Upper lobe of right lung (tissue), 1 donor: Measurements from ENCODE around the gene GRAMD1A. TPM values are rescaled to one million over a fixed set of nuclear protein-coding genes. Genes with fewer than 3 reads are reported as not detected.
"Not testable (repeated sequence)": the region's sequence is repeated elsewhere in the genome, so short reads cannot be mapped to it uniquely, and the experiment has no call there.

Experiments
- ATAC-seq: fragments of 200-7000 bp; cut with Tn5 transposase; one replicate; pipeline ENCODE4 v1.9.1; 2020; ENCODE audit warnings: mild to moderate bottlenecking, moderate library complexity
- DNase-seq: peaks from one replicate; pipeline ENCODE4 v3.0.0-alpha.2; 2020
- H3K27ac ChIP-seq: fragments of 200-600 bp; one replicate; pipeline ENCODE4 v1.8.0; 2022
- H3K27me3 ChIP-seq: fragments of 200-600 bp; one replicate; pipeline ENCODE4 v1.8.0; 2022; ENCODE audit warnings: mild to moderate bottlenecking
- H3K36me3 ChIP-seq: fragments of 200-600 bp; one replicate; pipeline ENCODE4 v1.8.0; 2022
- H3K4me1 ChIP-seq: fragments of 200-600 bp; one replicate; pipeline ENCODE4 v1.8.0; 2022
- H3K4me3 ChIP-seq: fragments of 200-600 bp; one replicate; pipeline ENCODE4 v1.8.0; 2022; ENCODE audit warnings: mild to moderate bottlenecking
- H3K9me3 ChIP-seq: fragments of 200-600 bp; one replicate; pipeline ENCODE4 v1.8.0; 2022
- CTCF ChIP-seq: fragments of 200-600 bp; IDR thresholded peaks from one replicate; pipeline ENCODE4 v1.8.0; 2022; ENCODE audit warnings: antibody characterized with exemption
- intact Hi-C: fragments of 100-400 bp; cut with DNase I; formaldehyde crosslinking; loops from one replicate; pipeline ENCODE4 v1.11.0; 2022
- total RNA-seq: library from RNA; stranded (reverse); fragmentation: NEBNext Ultra II Directional; extraction: Animal tissue kit (Norgen Biotek cat#: 25700); gene quantifications from one replicate; pipeline ENCODE4 v1.2.1, GENCODE V29; 2021
- donor health status: DM: no; HTN: yes; CAD: no; lungs with severe emphysema.

GRAMD1A gene
- total RNA-seq, 1 donor from 2014 or later, result 107 TPM

GRCh38 chr19:35046461-35046860 lies 46.3 kb downstream of the GRAMD1A start:
- DNase-seq, result no peak
- TF ChIP-seq CTCF, result no peak
- Histone ChIP-seq H3K36me3 (no peaks in the 10 kb centered on the region), H3K4me1 (peaks cover 19% of the 10 kb centered on the region), H3K4me3 (no peak overlapping the region), H3K27ac (no peak overlapping the region), H3K27me3 (no peaks in the 10 kb centered on the region), H3K9me3 (no peaks in the 10 kb centered on the region)
- ATAC-seq, result no peak
- intact Hi-C loops, result no loop called here

GRCh38 chr19:35048911-35049411 lies 48.8 kb downstream of the GRAMD1A start:
- intact Hi-C loops, result no loop called here
- Histone ChIP-seq H3K4me3 (no peak overlapping the region), H3K36me3 (no peaks in the 10 kb centered on the region), H3K4me1 (peaks cover 3% of the 10 kb centered on the region), H3K27ac (no peak overlapping the region), H3K9me3 (no peaks in the 10 kb centered on the region), H3K27me3 (no peaks in the 10 kb centered on the region)
- ATAC-seq, result peak; percentile 48
- no peak for DNase-seq
- TF ChIP-seq CTCF, result no peak

GRCh38 chr19:35049456-35049855 lies 49.3 kb downstream of the GRAMD1A start:
- H3K36me3 ChIP-seq, result no peaks in the 10 kb centered on the region
- no peak overlapping the region for H3K27ac ChIP-seq
- no peaks in the 10 kb centered on the region for H3K4me1 ChIP-seq
- no peak for DNase-seq
- no peaks in the 10 kb centered on the region for H3K27me3 ChIP-seq
- no peaks in the 10 kb centered on the region for H3K9me3 ChIP-seq
- no peak for TF ChIP-seq CTCF
- intact Hi-C loops, result no loop called here
- H3K4me3 ChIP-seq, result no peak overlapping the region
- no peak for ATAC-seq

GRCh38 chr19:35050662-35051061 lies 50.5 kb downstream of the GRAMD1A start:
- H3K9me3 ChIP-seq, H3K27ac ChIP-seq, intact Hi-C loops, DNase-seq, H3K4me3 ChIP-seq, H3K36me3 ChIP-seq, ATAC-seq, H3K4me1 ChIP-seq, H3K27me3 ChIP-seq: not testable (repeated sequence)

- not testable (repeated sequence) for H3K4me3 ChIP-seq
Measured at GRCh38 chr19:35051268-35051667, 51.1 kb downstream of the GRAMD1A start.

GRCh38 chr19:35051796-35052195 lies 51.7 kb downstream of the GRAMD1A start:
- H3K9me3 ChIP-seq, result no peaks in the 10 kb centered on the region
- no peak for ATAC-seq
- DNase-seq, result no peak
- no peak overlapping the region for H3K27ac ChIP-seq
- H3K4me1 ChIP-seq, result no peaks in the 10 kb centered on the region
- no peak for TF ChIP-seq CTCF
- H3K4me3 ChIP-seq, result no peak overlapping the region
- H3K36me3 ChIP-seq, result no peaks in the 10 kb centered on the region
- intact Hi-C loops, result no loop called here
- H3K27me3 ChIP-seq, result no peaks in the 10 kb centered on the region

More at GRCh38 chr19:35051268-35051667, 51.1 kb downstream of the GRAMD1A start:
- DNase-seq, H3K27me3 ChIP-seq, H3K36me3 ChIP-seq, H3K4me1 ChIP-seq, ATAC-seq, intact Hi-C loops, H3K9me3 ChIP-seq, H3K27ac ChIP-seq: not testable (repeated sequence)

GRCh38 chr19:35052599-35053190 lies 52.6 kb downstream of the GRAMD1A start:
- H3K27me3 ChIP-seq, result no peaks in the 10 kb centered on the region
- H3K36me3 ChIP-seq, result no peaks in the 10 kb centered on the region
- DNase-seq (no peak), ATAC-seq (no peak)
- H3K4me1 ChIP-seq, result no peaks in the 10 kb centered on the region
- TF ChIP-seq CTCF, result no peak
- no peak overlapping the region for H3K27ac ChIP-seq
- intact Hi-C loops, result no loop called here
- H3K9me3 ChIP-seq, result no peaks in the 10 kb centered on the region
- H3K4me3 ChIP-seq, result no peak overlapping the region
